ENCODE results near the gene FEZ2. TPM values are rescaled to one million over a fixed set of nuclear protein-coding genes. Genes with fewer than 3 reads are reported as not detected.

Gene FEZ2
- total RNA-seq, 1 experiment from 2014 or later, result 47.6 TPM

- no peaks in the 10 kb centered on the region for H3K9me3 Mint-ChIP-seq (ENCODE audit: low read depth, unreplicated experiment)
- peaks cover 28% of the 10 kb centered on the region for H3K36me3 Mint-ChIP-seq (ENCODE audit: insufficient read depth, unreplicated experiment)
- no peak for TF ChIP-seq CTCF (IDR thresholded peaks at IDR 0.05; ENCODE audit: unreplicated experiment)
- DNase-seq, result no peak
- BruUV-seq (replicated peaks), result no TSS peak
- H3K4me3 Mint-ChIP-seq (ENCODE audit: low read depth, unreplicated experiment), result no peak overlapping the region
- CTCF ChIA-PET, result no interaction called here
- H3K27ac Mint-ChIP-seq (ENCODE audit: unreplicated experiment), result no peak overlapping the region
- intact Hi-C loops (cut with micrococcal nuclease; ENCODE audit: unreplicated experiment), result no loop called here
- no peaks in the 10 kb centered on the region for H3K27me3 Mint-ChIP-seq (ENCODE audit: unreplicated experiment)
- no peaks in the 10 kb centered on the region for H3K4me1 Mint-ChIP-seq (ENCODE audit: low read depth, unreplicated experiment)
Observed at GRCh38 chr2:36545871-36546416, 52.0 kb downstream of the FEZ2 start.

GRCh38 chr2:36544638-36545338, 53.2 kb downstream of the FEZ2 start:
- no peaks in the 10 kb centered on the region for H3K9me3 Mint-ChIP-seq (ENCODE audit: low read depth, unreplicated experiment)
- no peaks in the 10 kb centered on the region for H3K4me1 Mint-ChIP-seq (ENCODE audit: low read depth, unreplicated experiment)
- H3K27me3 Mint-ChIP-seq (ENCODE audit: unreplicated experiment), result no peaks in the 10 kb centered on the region
- H3K4me3 Mint-ChIP-seq (ENCODE audit: low read depth, unreplicated experiment), result no peak overlapping the region
- TF ChIP-seq CTCF (IDR thresholded peaks at IDR 0.05; ENCODE audit: unreplicated experiment), result no peak
- BruUV-seq (replicated peaks), result no TSS peak
- intact Hi-C loops (cut with micrococcal nuclease; ENCODE audit: unreplicated experiment), result no loop called here
- H3K27ac Mint-ChIP-seq (ENCODE audit: unreplicated experiment), result no peak overlapping the region
- peaks cover 24% of the 10 kb centered on the region for H3K36me3 Mint-ChIP-seq (ENCODE audit: insufficient read depth, unreplicated experiment)
- no peak for DNase-seq
- CTCF ChIA-PET, result no interaction called here

- no peak overlapping the region for H3K27ac Mint-ChIP-seq (ENCODE audit: unreplicated experiment)
- H3K27me3 Mint-ChIP-seq (ENCODE audit: unreplicated experiment), result no peaks in the 10 kb centered on the region
- no peak for DNase-seq
- CTCF ChIA-PET, result no interaction called here
- no TSS peak for BruUV-seq (replicated peaks)
- peaks cover 18% of the 10 kb centered on the region for H3K36me3 Mint-ChIP-seq (ENCODE audit: insufficient read depth, unreplicated experiment)
- no peak for TF ChIP-seq CTCF (IDR thresholded peaks at IDR 0.05; ENCODE audit: unreplicated experiment)
- no peaks in the 10 kb centered on the region for H3K9me3 Mint-ChIP-seq (ENCODE audit: low read depth, unreplicated experiment)
- intact Hi-C loops (cut with micrococcal nuclease; ENCODE audit: unreplicated experiment), result no loop called here
- no peak overlapping the region for H3K4me3 Mint-ChIP-seq (ENCODE audit: low read depth, unreplicated experiment)
- no peaks in the 10 kb centered on the region for H3K4me1 Mint-ChIP-seq (ENCODE audit: low read depth, unreplicated experiment)
Observed at GRCh38 chr2:36541891-36542595, 55.9 kb downstream of the FEZ2 start.

GRCh38 chr2:36540986-36541754, 56.8 kb downstream of the FEZ2 start:
- Mint-ChIP-seq H3K27me3 (ENCODE audit: unreplicated experiment) (no peaks in the 10 kb centered on the region), H3K4me1 (ENCODE audit: low read depth, unreplicated experiment) (no peaks in the 10 kb centered on the region), H3K27ac (ENCODE audit: unreplicated experiment) (no peak overlapping the region), H3K9me3 (ENCODE audit: low read depth, unreplicated experiment) (no peaks in the 10 kb centered on the region), H3K4me3 (ENCODE audit: low read depth, unreplicated experiment) (no peak overlapping the region), H3K36me3 (ENCODE audit: insufficient read depth, unreplicated experiment) (peaks cover 15% of the 10 kb centered on the region)
- CTCF ChIA-PET, result no interaction called here
- no peak for DNase-seq
- intact Hi-C loops (cut with micrococcal nuclease; ENCODE audit: unreplicated experiment), result no loop called here
- no TSS peak for BruUV-seq (replicated peaks)
- no peak for TF ChIP-seq CTCF (IDR thresholded peaks at IDR 0.05; ENCODE audit: unreplicated experiment)
